Vagina (tissue), 2 donors: ENCODE data around the gene POLR3H. TPM values are rescaled to one million over a fixed set of nuclear protein-coding genes. Genes with fewer than 3 reads are reported as not detected.
A peak's percentile ranks its signal among the peaks of the same experiment; 100 is the strongest.

Experiments
- DNase-seq, 2 donors: peaks; one replicate each; pipeline ENCODE4 v3.0.0-alpha.2; 2017; ENCODE audit errors: extremely low spot score in 2 of 2
- H3K27ac ChIP-seq: fragments of 200-600 bp; sonication (generic); one replicate; pipeline ENCODE4 v1.5.1; 2019
- H3K27me3 ChIP-seq: fragments of 200-600 bp; sonication (generic); one replicate; pipeline ENCODE4 v1.5.1; 2019
- H3K36me3 ChIP-seq, 2 donors: fragments of 200-600 bp; sonication (generic); one replicate each; pipeline ENCODE4 v1.5.1; 2017 to 2019
- H3K4me1 ChIP-seq: fragments of 200-600 bp; sonication (generic); one replicate; pipeline ENCODE4 v1.5.1; 2019
- H3K4me3 ChIP-seq, 2 donors: fragments of 200-600 bp; sonication (generic); 1 replicate in 1 of 2; 2 replicates in 1 of 2; pipeline ENCODE4 v1.5.1; 2016 to 2019
- H3K9me3 ChIP-seq: fragments of 200-600 bp; sonication (generic); one replicate; pipeline ENCODE4 v1.5.1; 2019
- POLR2A ChIP-seq, 2 donors: fragments of 450-650 bp; IDR thresholded peaks; one replicate each; pipeline ENCODE4 v1.6.1; 2017; ENCODE audit warnings: antibody characterized with exemption in 2 of 2, mild to moderate bottlenecking in 2 of 2, moderate library complexity in 2 of 2
- POLR2AphosphoS5 ChIP-seq, 2 donors: sonication (generic); formaldehyde crosslinking; IDR thresholded peaks; one replicate each; pipeline ENCODE4 v1.9.0; 2017; ENCODE audit warnings: antibody characterized with exemption in 2 of 2, mild to moderate bottlenecking in 2 of 2, low read depth in 1 of 2; ENCODE audit not compliant: insufficient read depth in 1 of 2
- intact Hi-C: fragments of 100-400 bp; cut with DNase I; formaldehyde crosslinking; loops from one replicate; pipeline ENCODE4 v1.15.1; 2023
- total RNA-seq: library from RNA; depleted of rRNA; stranded (reverse); fragments of >200 nt; gene quantifications from one replicate; pipeline ENCODE4 v1.2.3, GENCODE V29; 2016
- TF ChIP-seq, protein P1 (sequence below), 3 experiments: fragments of 450-650 bp in 2 of 3; fragments of 200-600 bp in 1 of 3; sonication (generic) in 1 of 3; IDR thresholded peaks; one replicate each; pipeline ENCODE4 v1.5.1; 2017 to 2019; ENCODE audit warnings: antibody characterized with exemption in 3 of 3, mild to moderate bottlenecking in 2 of 3, moderate library complexity in 2 of 3

Gene POLR3H
- total RNA-seq, 1 donor from 2014 or later: 21.4 TPM

DNA sequence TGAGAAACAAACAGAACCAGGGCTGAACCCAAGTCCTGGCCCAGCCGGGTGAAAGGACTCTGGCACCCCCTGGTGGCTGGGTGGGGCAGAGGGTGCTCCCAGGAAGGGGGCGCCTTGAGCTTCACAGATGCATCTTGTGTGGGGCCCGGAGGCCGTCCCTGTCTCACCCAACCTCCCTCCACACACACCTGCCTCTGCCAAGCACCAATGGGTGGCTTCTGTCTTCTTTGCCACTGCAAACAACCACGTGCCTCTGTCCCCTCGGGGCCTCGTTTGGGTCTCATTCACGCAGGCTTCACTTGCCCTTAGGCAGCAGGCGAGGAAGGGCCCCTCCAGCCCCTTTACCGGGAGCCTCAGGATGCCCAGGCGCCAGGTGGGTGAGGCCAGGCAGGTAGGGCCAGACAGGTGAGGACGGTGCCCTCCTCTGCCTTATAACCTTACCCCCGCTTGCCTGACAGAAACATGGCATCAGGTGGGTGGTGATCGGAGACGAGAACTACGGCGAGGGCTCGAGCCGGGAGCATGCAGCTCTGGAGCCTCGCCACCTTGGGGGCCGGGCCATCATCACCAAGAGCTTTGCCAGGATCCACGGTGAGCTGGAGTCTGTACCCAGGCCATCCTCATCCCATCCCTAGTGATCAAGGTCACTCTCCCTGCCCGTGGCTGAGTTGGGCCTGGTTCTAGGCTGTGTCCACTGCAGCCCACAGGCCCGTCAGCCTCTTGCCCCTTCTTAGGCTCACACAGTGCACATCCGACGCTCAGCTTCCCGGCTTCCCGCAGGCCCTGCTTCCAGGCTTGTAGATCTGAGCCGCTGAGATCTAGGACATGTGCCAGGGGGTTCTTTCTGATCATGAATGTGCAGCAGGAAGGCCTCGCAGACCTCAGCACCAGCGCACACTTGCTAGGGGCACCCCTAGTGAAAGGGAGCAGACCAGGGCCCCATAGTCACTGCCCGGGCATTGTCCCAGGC, 17.2 kb downstream of the POLR3H start:
- intact Hi-C loops: no loop called here
- H3K4me1 ChIP-seq: peaks cover 14% of the 10 kb centered on the region

DNA sequence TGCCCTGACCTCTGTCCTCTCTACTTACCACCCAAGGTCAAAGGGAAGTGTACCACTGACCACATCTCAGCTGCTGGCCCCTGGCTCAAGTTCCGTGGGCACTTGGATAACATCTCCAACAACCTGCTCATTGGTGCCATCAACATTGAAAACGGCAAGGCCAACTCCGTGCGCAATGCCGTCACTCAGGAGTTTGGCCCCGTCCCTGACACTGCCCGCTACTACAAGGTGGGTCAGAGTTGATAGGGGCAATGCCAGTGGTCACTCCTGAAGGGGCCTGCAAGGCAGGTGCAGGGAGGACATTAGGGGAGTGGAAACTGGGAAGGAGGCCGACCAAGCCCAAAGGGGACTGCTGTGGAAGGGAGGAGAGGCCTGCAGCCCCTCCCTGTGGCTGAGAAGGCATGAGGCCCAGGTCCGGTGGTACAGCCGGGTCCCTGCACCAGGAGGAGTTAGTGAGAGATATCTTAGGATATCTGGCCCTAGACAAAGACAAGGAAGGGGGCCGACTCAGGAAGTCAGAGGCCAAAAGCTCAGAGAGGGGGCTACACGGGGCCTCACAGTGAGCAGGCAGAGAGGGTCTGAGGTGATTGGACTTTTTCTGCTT, 17.9 kb downstream of the POLR3H start:
- no peaks in the 10 kb centered on the region for H3K27me3 ChIP-seq
- TF ChIP-seq POLR2AphosphoS5 (IDR thresholded peaks at IDR 0.05; ENCODE audit: insufficient read depth in 1 of 2, low read depth in 1 of 2): no peak
- TF ChIP-seq, protein P1, sequence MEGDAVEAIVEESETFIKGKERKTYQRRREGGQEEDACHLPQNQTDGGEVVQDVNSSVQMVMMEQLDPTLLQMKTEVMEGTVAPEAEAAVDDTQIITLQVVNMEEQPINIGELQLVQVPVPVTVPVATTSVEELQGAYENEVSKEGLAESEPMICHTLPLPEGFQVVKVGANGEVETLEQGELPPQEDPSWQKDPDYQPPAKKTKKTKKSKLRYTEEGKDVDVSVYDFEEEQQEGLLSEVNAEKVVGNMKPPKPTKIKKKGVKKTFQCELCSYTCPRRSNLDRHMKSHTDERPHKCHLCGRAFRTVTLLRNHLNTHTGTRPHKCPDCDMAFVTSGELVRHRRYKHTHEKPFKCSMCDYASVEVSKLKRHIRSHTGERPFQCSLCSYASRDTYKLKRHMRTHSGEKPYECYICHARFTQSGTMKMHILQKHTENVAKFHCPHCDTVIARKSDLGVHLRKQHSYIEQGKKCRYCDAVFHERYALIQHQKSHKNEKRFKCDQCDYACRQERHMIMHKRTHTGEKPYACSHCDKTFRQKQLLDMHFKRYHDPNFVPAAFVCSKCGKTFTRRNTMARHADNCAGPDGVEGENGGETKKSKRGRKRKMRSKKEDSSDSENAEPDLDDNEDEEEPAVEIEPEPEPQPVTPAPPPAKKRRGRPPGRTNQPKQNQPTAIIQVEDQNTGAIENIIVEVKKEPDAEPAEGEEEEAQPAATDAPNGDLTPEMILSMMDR (IDR thresholded peaks at IDR 0.05): no peak
- no peak for TF ChIP-seq POLR2A (IDR thresholded peaks at IDR 0.05)
- no peaks in the 10 kb centered on the region for H3K9me3 ChIP-seq
- peaks cover 14% of the 10 kb centered on the region for H3K4me1 ChIP-seq
- DNase-seq: no peak
- intact Hi-C loops: no loop called here
- peaks cover 0 to 41% of the 10 kb centered on the region in 2 donors for H3K36me3 ChIP-seq
- no peak overlapping the region for H3K4me3 ChIP-seq
- H3K27ac ChIP-seq: peak overlapping the region; percentile 37

More for the DNA sequence above, 17.2 kb downstream of the POLR3H start:
- peaks cover 0 to 48% of the 10 kb centered on the region in 2 donors for H3K36me3 ChIP-seq
- no peaks in the 10 kb centered on the region for H3K9me3 ChIP-seq
- H3K27me3 ChIP-seq: no peaks in the 10 kb centered on the region
- peak overlapping the region; percentile 37 for H3K27ac ChIP-seq
- no peak overlapping the region for H3K4me3 ChIP-seq
- DNase-seq: no peak
- TF ChIP-seq, protein P1 (IDR thresholded peaks at IDR 0.05): peak; percentile 48 to 68 (median 49)
- no peak for TF ChIP-seq POLR2A (IDR thresholded peaks at IDR 0.05)

DNA sequence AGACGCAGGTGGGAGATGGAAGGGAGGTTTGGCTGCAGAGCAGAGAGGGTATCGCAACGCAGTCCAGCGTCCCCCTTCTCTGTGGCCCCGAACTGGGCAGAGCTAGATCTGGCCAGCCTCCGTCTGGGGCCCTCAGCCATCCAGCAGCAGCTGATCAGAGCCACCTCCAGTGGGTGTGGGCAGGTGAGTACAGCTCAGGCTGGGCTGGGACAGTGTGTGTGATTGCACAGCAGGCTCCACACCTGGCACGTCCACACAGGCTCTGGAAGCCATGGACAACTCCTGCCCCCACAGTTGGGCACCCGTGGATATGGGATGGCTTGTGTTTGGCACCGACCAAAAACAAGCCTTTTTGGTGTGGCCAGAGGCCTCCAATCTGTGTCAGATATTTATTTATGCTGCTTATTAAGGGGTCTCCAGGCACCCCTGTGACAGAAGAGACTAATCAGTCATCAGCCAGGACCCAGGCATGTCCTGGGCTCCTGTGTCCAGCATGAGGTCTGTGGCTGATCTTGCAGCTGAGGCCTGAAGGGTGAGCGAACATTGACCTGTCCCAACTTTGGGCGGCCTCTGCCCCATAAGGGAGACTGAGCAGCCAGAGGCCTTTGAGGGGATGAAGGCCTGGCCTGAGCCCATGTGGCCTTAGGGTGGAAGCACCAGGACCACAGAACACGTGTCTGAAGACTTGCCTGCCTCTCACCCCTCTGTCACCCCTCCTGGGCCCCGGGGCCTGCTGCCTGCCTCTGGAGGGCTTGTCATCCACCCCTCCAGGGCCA, 18.6 kb downstream of the POLR3H start:
- intact Hi-C loops: no loop called here
- peaks cover 14% of the 10 kb centered on the region for H3K4me1 ChIP-seq
- H3K27me3 ChIP-seq: no peaks in the 10 kb centered on the region
- H3K9me3 ChIP-seq: no peaks in the 10 kb centered on the region
- no peak overlapping the region for H3K27ac ChIP-seq
- TF ChIP-seq, protein P1 (IDR thresholded peaks at IDR 0.05): no peak
- no peak for TF ChIP-seq POLR2AphosphoS5 (IDR thresholded peaks at IDR 0.05; ENCODE audit: insufficient read depth in 1 of 2, low read depth in 1 of 2)
- TF ChIP-seq POLR2A (IDR thresholded peaks at IDR 0.05): no peak
- no peak for DNase-seq
- no peak overlapping the region for H3K4me3 ChIP-seq
- peaks cover 0 to 38% of the 10 kb centered on the region in 2 donors for H3K36me3 ChIP-seq

DNA sequence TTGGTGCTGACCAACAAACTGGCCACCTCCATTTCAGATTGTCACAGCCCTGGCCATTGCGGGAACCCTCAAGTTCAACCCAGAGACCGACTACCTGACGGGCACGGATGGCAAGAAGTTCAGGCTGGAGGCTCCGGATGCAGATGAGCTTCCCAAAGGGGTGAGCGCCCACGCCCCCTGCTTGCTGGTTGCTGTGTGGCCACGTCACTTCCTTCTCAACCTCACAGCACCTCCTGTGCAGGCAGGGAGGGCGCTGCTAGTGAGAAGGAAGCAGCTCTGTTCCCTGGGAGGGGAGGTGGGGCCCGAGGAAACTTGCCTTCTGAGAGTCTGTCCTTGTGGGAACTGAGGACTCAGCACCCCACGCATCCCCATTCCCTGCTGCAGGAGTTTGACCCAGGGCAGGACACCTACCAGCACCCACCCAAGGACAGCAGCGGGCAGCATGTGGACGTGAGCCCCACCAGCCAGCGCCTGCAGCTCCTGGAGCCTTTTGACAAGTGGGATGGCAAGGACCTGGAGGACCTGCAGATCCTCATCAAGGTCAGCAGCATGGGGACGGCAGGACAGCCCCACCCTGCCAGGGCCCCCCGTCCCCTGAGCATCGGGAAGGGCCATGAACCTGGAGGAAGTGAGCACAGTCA, 19.3 kb downstream of the POLR3H start:
- no peaks in the 10 kb centered on the region for H3K9me3 ChIP-seq
- no peaks in the 10 kb centered on the region for H3K27me3 ChIP-seq
- H3K27ac ChIP-seq: peak overlapping the region; percentile 67
- TF ChIP-seq POLR2A (IDR thresholded peaks at IDR 0.05) (no peak), POLR2AphosphoS5 (IDR thresholded peaks at IDR 0.05; ENCODE audit: insufficient read depth in 1 of 2, low read depth in 1 of 2) (no peak)
- TF ChIP-seq, protein P1 (IDR thresholded peaks at IDR 0.05): no peak
- intact Hi-C loops: no loop called here
- H3K4me1 ChIP-seq: peaks cover 14% of the 10 kb centered on the region
- DNase-seq: no peak
- H3K36me3 ChIP-seq: peaks cover 0 to 43% of the 10 kb centered on the region in 2 donors
- H3K4me3 ChIP-seq: no peak overlapping the region
